HEK293T (cell line): Measurements from ENCODE around the gene LRRTM3.

Experiments
- ELF4 ChIP-seq: fragments of 450-650 bp; IDR thresholded peaks from 2 replicates; pipeline ENCODE4 v1.6.1; 2017; ENCODE audit warnings: antibody characterized with exemption
- FOXA1 ChIP-seq: fragments of 450-650 bp; IDR thresholded peaks from 2 replicates; pipeline ENCODE4 v1.6.1; 2016; ENCODE audit warnings: mild to moderate bottlenecking
- FOXK2 ChIP-seq: fragments of 450-650 bp; IDR thresholded peaks from 2 replicates; pipeline ENCODE4 v1.6.1; 2016; ENCODE audit warnings: mild to moderate bottlenecking
- FOXM1 ChIP-seq: fragments of 450-650 bp; IDR thresholded peaks from 2 replicates; pipeline ENCODE4 v1.6.1; 2017; ENCODE audit warnings: mild to moderate bottlenecking, borderline replicate concordance
- LEF1 ChIP-seq: fragments of 450-650 bp; IDR thresholded peaks from 2 replicates; pipeline ENCODE4 v1.6.1; 2017; ENCODE audit warnings: mild to moderate bottlenecking, borderline replicate concordance
- NFRKB ChIP-seq: fragments of 450-650 bp; IDR thresholded peaks from 2 replicates; pipeline ENCODE4 v1.6.1; 2016; ENCODE audit warnings: mild to moderate bottlenecking, moderate library complexity
- SP1 ChIP-seq: fragments of 450-650 bp; IDR thresholded peaks from 2 replicates; pipeline ENCODE4 v1.6.1; 2017
- ZNF384 ChIP-seq: fragments of 450-650 bp; IDR thresholded peaks from 2 replicates; pipeline ENCODE4 v1.6.1; 2016

DNA sequence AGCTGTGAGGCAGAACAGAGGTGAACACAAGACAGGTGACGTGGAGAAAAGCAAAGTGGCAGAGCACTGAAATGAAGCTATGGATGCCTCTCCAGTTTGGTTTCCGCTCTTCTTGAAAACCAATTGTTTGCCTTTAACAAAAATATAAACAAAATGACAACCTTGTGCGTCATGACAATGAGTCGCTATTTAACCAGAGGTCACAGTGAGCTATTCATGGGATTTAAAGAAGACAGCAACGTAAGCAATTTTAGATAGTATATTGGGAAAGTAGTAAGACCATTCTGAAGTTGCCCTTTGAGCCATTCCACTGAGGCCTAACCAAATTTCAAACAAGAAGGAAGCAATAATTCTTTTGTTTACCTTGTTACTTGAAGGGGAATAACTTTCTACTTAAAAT, 15.2 kb upstream of the LRRTM3 start:
- TF ChIP-seq FOXK2 = no peak
- TF ChIP-seq NFRKB = no peak
- no peak for TF ChIP-seq FOXA1
- TF ChIP-seq LEF1 = no peak
- no peak for TF ChIP-seq ELF4
- no peak for TF ChIP-seq FOXM1
- no peak for TF ChIP-seq SP1
- TF ChIP-seq ZNF384 = no peak
